Heart left ventricle (tissue), 16 donors: Measurements from ENCODE around the gene CCDC60. TPM values are rescaled to one million over a fixed set of nuclear protein-coding genes. Genes with fewer than 3 reads are reported as not detected.

Source experiments
- ATAC-seq, 4 donors: fragments of 200-7000 bp; cut with Tn5 transposase; one replicate each; pipeline ENCODE4 v1.9.1; 2020 to 2022; ENCODE audit warnings: moderate library complexity in 4 of 4, mild to moderate bottlenecking in 3 of 4, moderate number of reproducible peaks in 1 of 4
- DNase-seq, 5 donors: peaks; one replicate each; pipeline ENCODE4 v3.0.0-alpha.2; 2020
- H3K27ac ChIP-seq, 12 donors: fragments of 200-600 bp; sonication (generic) in 4 of 12; one replicate each; pipeline versions ENCODE4 v1.5.0 to v1.8.0; 2016 to 2022; ENCODE audit warnings: mild to moderate bottlenecking in 2 of 12
- H3K27me3 ChIP-seq, 9 donors: fragments of 200-600 bp; sonication (generic) in 2 of 9; one replicate each; pipeline versions ENCODE4 v1.5.1 to v1.8.0; 2016 to 2022; ENCODE audit warnings: mild to moderate bottlenecking in 3 of 9
- H3K36me3 ChIP-seq, 9 donors: fragments of 200-600 bp; sonication (generic) in 2 of 9; one replicate each; pipeline versions ENCODE4 v1.5.0 to v1.8.0; 2018 to 2022; ENCODE audit warnings: mild to moderate bottlenecking in 2 of 9
- H3K4me1 ChIP-seq, 12 donors: fragments of 200-600 bp; sonication (generic) in 4 of 12; one replicate each; pipeline versions ENCODE4 v1.5.0 to v1.8.0; 2016 to 2022; ENCODE audit warnings: mild to moderate bottlenecking in 3 of 12
- H3K4me3 ChIP-seq, 12 donors: fragments of 200-600 bp; sonication (generic) in 4 of 12; one replicate each; pipeline versions ENCODE4 v1.5.0 to v1.8.0; 2017 to 2022; ENCODE audit warnings: mild to moderate bottlenecking in 9 of 12, moderate library complexity in 4 of 12
- H3K9me3 ChIP-seq, 12 donors: fragments of 200-600 bp; sonication (generic) in 4 of 12; one replicate each; pipeline versions ENCODE4 v1.5.0 to v1.8.0; 2016 to 2022; ENCODE audit warnings: mild to moderate bottlenecking in 1 of 12
- CTCF ChIP-seq, 12 donors: fragments of 200-600 bp; sonication (generic) in 4 of 12; IDR thresholded peaks; one replicate each; pipeline versions ENCODE4 v1.5.0 to v1.8.0; 2018 to 2022; ENCODE audit warnings: antibody characterized with exemption in 12 of 12, mild to moderate bottlenecking in 5 of 12
- POLR2A ChIP-seq, 2 donors: fragments of 450-650 bp; IDR thresholded peaks; one replicate each; pipeline ENCODE4 v1.6.1; 2017; ENCODE audit warnings: antibody characterized with exemption in 2 of 2, mild to moderate bottlenecking in 2 of 2, moderate library complexity in 2 of 2
- WGBS, 4 donors: extraction: QIAGEN DNeasy Blood & Tissue Kit in 2 of 4; methylation state at CpG; one replicate each; pipeline versions ENCODE4 v1.1.5 to v1.1.7; 2013 to 2018; 5-methylcytosine and 5-hydroxymethylcytosine counted together
- intact Hi-C, 10 donors: fragments of 100-400 bp; cut with DNase I; formaldehyde crosslinking; loops; one replicate each; pipeline versions ENCODE4 v1.11.1 to v1.14.2; 2022
- polyA plus RNA-seq, 2 donors: library from polyadenylated mRNA; stranded (reverse); fragments of 200-250 nt; gene quantifications; one replicate each; pipeline ENCODE4 v1.2.3, GENCODE V29; 2013
- total RNA-seq, 9 donors: library from RNA; depleted of rRNA in 2 of 9; stranded (reverse); fragments of >200 nt in 2 of 9; fragmentation: NEBNext Ultra II Directional in 3 of 9; extraction: Animal tissue kit (Norgen Biotek cat#: 25700) in 3 of 9; gene quantifications; one replicate each; pipeline versions ENCODE4 v1.1.0 to v1.2.4, GENCODE V29; 2016 to 2023
- donor health status: ischemic (EF 13 %, LVEDD 7.1; RV severe dilation, severe dysfunction).
- donor health status: healthy with polysubstance abuse.
- donor health status: DM: no; HTN: yes; CAD: no.
- donor health status: DM: no; HTN: no; CAD: no.
- donor health status: ischemic (EF 25% LVEDD 6.9; RV normal size, moderate dysfunction).
- donor health status: ischemic (EF 25% LVEDD 5.7; RV mildly dilated, moderate dysfunction).
- donor health status: healthy.
- donor health status: DM: yes; HTN: yes; CAD: no.
- donor health status: ischemic (EF 35%, LVEDD 5.7; RV mildly dilated, moderate dysfunction).
- donor health status: nonischemic (EF 11% LVEDD 7.7; RV severe dilation, severe dysfunction).
- donor health status: DM: yes; HTN: yes; CAD: no.
- donor health status: PGD.
- donor health status: ischemic (EF 29% LVEDD 5.4; RV normal size, mild dysfunction).
- donor health status: nonischemic (EF 23%, LVEDD 6.1; RV moderate dilation, normal function).

CCDC60 gene
- total and polyA plus RNA-seq, 11 donors, result not detected

- DNase-seq, result no peak
- intact Hi-C loops, result no loop called here
- Histone ChIP-seq H3K36me3 (no peaks in the 10 kb centered on the region), H3K4me3 (no peak overlapping the region), H3K4me1 (no peaks in the 10 kb centered on the region), H3K27me3 (no peaks in the 10 kb centered on the region), H3K9me3 (peaks cover 0 to 8% (median 0%) of the 10 kb centered on the region in 12 donors), H3K27ac (no peak overlapping the region)
- WGBS, 4 donors, result 24 to 38% (median 29%) methylated on average over 4 of the region's 4 CpGs
- no peak for ATAC-seq
- TF ChIP-seq CTCF (IDR thresholded peaks at IDR 0.05) (no peak), POLR2A (IDR thresholded peaks at IDR 0.05) (no peak)
Measured at GRCh38 chr12:119486599-119487154, 152.1 kb downstream of the CCDC60 start.

- no peak for ATAC-seq
- DNase-seq, result no peak
- Histone ChIP-seq H3K4me3 (no peak overlapping the region), H3K27me3 (peaks cover 0 to 14% (median 0%) of the 10 kb centered on the region in 9 donors), H3K27ac (no peak overlapping the region), H3K36me3 (no peaks in the 10 kb centered on the region), H3K9me3 (peaks cover 0 to 8% (median 0%) of the 10 kb centered on the region in 12 donors), H3K4me1 (no peaks in the 10 kb centered on the region)
- intact Hi-C loops, result no loop called here
- 90 to 93% (median 91%) methylated on average over 5 of the region's 5 CpGs for WGBS, 4 donors
- TF ChIP-seq CTCF (IDR thresholded peaks at IDR 0.05) (no peak), POLR2A (IDR thresholded peaks at IDR 0.05) (no peak)
Measured at GRCh38 chr12:119491814-119492213, 157.3 kb downstream of the CCDC60 start.

GRCh38 chr12:119500209-119500608 is 165.7 kb downstream of the CCDC60 start:
- ATAC-seq (no peak), DNase-seq (no peak)
- TF ChIP-seq POLR2A (IDR thresholded peaks at IDR 0.05), result no peak
- TF ChIP-seq CTCF (IDR thresholded peaks at IDR 0.05), result no peak
- H3K4me1 ChIP-seq, result no peaks in the 10 kb centered on the region
- H3K4me3 ChIP-seq, result no peak overlapping the region
- H3K27me3 ChIP-seq, result peaks cover 0 to 39% (median 0%) of the 10 kb centered on the region in 9 donors
- H3K9me3 ChIP-seq, result no peaks in the 10 kb centered on the region
- WGBS, 4 donors, result 73 to 80% (median 76%) methylated on average over 4 of the region's 4 CpGs
- no peak overlapping the region for H3K27ac ChIP-seq
- no peaks in the 10 kb centered on the region for H3K36me3 ChIP-seq
- intact Hi-C loops, result no loop called here

GRCh38 chr12:119501052-119501451 is 166.5 kb downstream of the CCDC60 start:
- intact Hi-C loops, result no loop called here
- Histone ChIP-seq H3K4me1 (no peaks in the 10 kb centered on the region), H3K27ac (no peak overlapping the region), H3K4me3 (no peak overlapping the region), H3K27me3 (peaks cover 0 to 31% (median 0%) of the 10 kb centered on the region in 9 donors), H3K36me3 (no peaks in the 10 kb centered on the region), H3K9me3 (no peaks in the 10 kb centered on the region)
- DNase-seq, result no peak
- 81 to 85% (median 83%) methylated on average over 2 of the region's 2 CpGs for WGBS, 4 donors
- TF ChIP-seq POLR2A (IDR thresholded peaks at IDR 0.05) (no peak), CTCF (IDR thresholded peaks at IDR 0.05) (no peak)
- no peak for ATAC-seq
